Non-pigmented ciliary epithelial cell (primary cell): ENCODE data around the gene HELZ.

Experiments
- DNase-seq: peaks from one replicate; pipeline ENCODE4 v3.0.0-alpha.2; 2010; ENCODE audit warnings: low read depth

Gene HELZ

GRCh38 chr17:67024736-67025135 lies 220.3 kb downstream of the HELZ start:
- no peak for DNase-seq

- no peak for DNase-seq
Observed at GRCh38 chr17:67022451-67022810, 222.6 kb downstream of the HELZ start.

- DNase-seq: no peak
Observed at GRCh38 chr17:67021743-67022450, 223.1 kb downstream of the HELZ start.

- no peak for DNase-seq
Observed at GRCh38 chr17:67021196-67021595, 223.8 kb downstream of the HELZ start.
